Smooth muscle cell of the pulmonary artery (primary cell): ENCODE results near the gene LIMS4. TPM values are rescaled to one million over a fixed set of nuclear protein-coding genes. Genes with fewer than 3 reads are reported as not detected.

Experiments
- total RNA-seq: library from RNA; depleted of rRNA; stranded (reverse); fragments of >200 nt; gene quantifications from 2 replicates; pipeline ENCODE4 v1.2.3, GENCODE V29; 2014

LIMS4 gene, protein sequence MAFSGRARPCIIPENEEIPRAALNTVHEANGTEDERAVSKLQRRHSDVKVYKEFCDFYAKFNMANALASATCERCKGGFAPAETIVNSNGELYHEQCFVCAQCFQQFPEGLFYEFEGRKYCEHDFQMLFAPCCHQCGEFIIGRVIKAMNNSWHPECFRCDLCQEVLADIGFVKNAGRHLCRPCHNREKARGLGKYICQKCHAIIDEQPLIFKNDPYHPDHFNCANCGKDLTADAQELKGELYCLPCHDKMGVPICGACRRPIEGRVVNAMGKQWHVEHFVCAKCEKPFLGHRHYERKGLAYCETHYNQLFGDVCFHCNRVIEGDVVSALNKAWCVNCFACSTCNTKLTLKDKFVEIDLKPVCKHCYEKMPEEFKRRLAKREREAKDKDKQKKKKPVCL
- total RNA-seq: 3.1 and 9.4 TPM in 2 replicates

DNA sequence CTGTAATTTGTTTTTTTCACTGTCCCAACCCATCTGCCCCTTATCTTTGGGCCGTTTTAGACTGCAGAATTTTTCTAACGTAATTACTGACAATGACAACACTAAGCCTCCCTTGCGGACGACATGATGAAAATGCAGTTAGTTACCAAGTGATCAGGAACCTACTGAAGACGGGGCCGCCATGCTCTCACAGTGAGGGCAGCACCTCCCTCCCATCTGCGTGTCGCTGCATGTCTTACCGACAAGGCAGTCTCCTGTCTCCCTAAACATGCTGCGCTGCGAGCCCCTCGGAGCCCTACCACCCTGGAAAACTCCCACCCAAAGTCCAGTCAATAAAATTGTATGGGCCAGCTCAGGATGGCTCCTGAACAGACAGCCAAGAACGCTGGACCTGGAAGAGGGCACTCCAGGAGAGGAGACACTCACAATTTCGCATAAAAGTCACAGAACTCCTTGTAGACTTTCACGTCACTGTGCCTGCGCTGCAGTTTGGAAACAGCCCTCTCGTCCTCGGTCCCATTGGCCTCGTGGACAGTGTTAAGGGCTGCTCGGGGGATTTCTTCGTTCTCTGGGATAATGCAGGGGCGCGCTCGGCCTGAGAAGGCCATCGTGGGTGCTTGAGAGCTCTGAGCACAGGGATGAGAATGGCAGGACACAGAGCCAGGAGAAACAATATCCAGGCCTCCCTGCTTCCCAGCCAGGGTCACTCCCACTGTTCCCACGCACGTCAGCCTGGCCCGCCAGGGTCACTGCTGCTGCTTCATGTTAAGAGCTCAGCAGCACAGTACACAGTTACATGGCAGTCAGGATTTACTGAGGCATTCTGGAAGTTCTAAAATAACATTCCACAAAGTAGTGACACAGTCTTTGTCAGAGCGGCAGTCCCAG is at the start of gene LIMS4:
TSS of gene LIMS4 (minus strand) at position 646 of the 888 bp plus-strand sequence. CDS start at position 608, 38 bp downstream.

Other genes with a start within 250 kb of the LIMS4 start
- 24.3 and 25.7 TPM in 2 replicates for gene RGPD6, start 104.4 kb upstream of the LIMS4 start, total RNA-seq
- 5.1 and 27.0 TPM in 2 replicates for gene BUB1, start 205.2 kb upstream of the LIMS4 start, total RNA-seq